NOMO-1 treated with DMSO at 0.1 percent for 48 hours (cell line): ENCODE measurements around the gene CCNF.

ENCODE experiments used
- DNase-seq: peaks from one replicate; lab custom pipeline; 2025; ENCODE audit not compliant: unreplicated experiment; lab: John Stamatoyannopoulos, UW

The CCNF gene

GRCh38 chr16:2456551-2457153 lies 27.4 kb downstream of the CCNF start:
- no peak for DNase-seq

- no peak for DNase-seq
These were observed 28.0 kb downstream of the CCNF start for GRCh38 chr16:2457267-2457666.

GRCh38 chr16:2457946-2458345 lies 28.7 kb downstream of the CCNF start:
- no peak for DNase-seq

- DNase-seq: no peak
These were observed 29.8 kb downstream of the CCNF start for GRCh38 chr16:2458887-2459646.

- DNase-seq: peak; percentile 95
These were observed 30.6 kb downstream of the CCNF start, which contains the start of gene TEDC2 for GRCh38 chr16:2459647-2460390. Gene TEDC2 (plus strand): TSS chr16:2460109. CDS start chr16:2460145, 36 bp downstream.

GRCh38 chr16:2460391-2460713 lies 31.1 kb downstream of the CCNF start:
- no peak for DNase-seq

- DNase-seq: no peak
These were observed 31.7 kb downstream of the CCNF start for GRCh38 chr16:2460916-2461315.

GRCh38 chr16:2462031-2462866 lies 33.0 kb downstream of the CCNF start:
- no peak for DNase-seq

- no peak for DNase-seq
These were observed 35.1 kb downstream of the CCNF start for GRCh38 chr16:2464333-2464732.

- no peak for DNase-seq
These were observed 36.6 kb downstream of the CCNF start for GRCh38 chr16:2465653-2466415.

GRCh38 chr16:2466667-2467527 lies 37.6 kb downstream of the CCNF start:
- no peak for DNase-seq

GRCh38 chr16:2467528-2468232 lies 38.4 kb downstream of the CCNF start:
- DNase-seq: peak; percentile 12

GRCh38 chr16:2468233-2468724 lies 39.0 kb downstream of the CCNF start:
- no peak for DNase-seq

- no peak for DNase-seq
These were observed 39.6 kb downstream of the CCNF start for GRCh38 chr16:2468725-2469398.

GRCh38 chr16:2469399-2470233 lies 40.4 kb downstream of the CCNF start:
- DNase-seq: no peak

- DNase-seq: no peak
These were observed 41.0 kb downstream of the CCNF start for GRCh38 chr16:2470234-2470601.

- DNase-seq: no peak
These were observed 41.4 kb downstream of the CCNF start for GRCh38 chr16:2470603-2471015.
